Activated CD8-positive, alpha-beta memory T cell treated with anti-CD3 and anti-CD28 coated beads, Interleukin-2, amount 50 U/mL, for 24 hours (primary cell): ENCODE measurements around the gene POMT2.

Experiments
- DNase-seq: peaks from one replicate; pipeline ENCODE4 v3.0.0-alpha.2; 2020; ENCODE audit errors: extremely low read depth

POMT2 gene

GRCh38 chr14:77267937-77268699 lies 52.6 kb downstream of the POMT2 start:
- DNase-seq: no peak

- DNase-seq: no peak
These were observed 54.3 kb downstream of the POMT2 start for GRCh38 chr14:77266336-77266735.

DNA sequence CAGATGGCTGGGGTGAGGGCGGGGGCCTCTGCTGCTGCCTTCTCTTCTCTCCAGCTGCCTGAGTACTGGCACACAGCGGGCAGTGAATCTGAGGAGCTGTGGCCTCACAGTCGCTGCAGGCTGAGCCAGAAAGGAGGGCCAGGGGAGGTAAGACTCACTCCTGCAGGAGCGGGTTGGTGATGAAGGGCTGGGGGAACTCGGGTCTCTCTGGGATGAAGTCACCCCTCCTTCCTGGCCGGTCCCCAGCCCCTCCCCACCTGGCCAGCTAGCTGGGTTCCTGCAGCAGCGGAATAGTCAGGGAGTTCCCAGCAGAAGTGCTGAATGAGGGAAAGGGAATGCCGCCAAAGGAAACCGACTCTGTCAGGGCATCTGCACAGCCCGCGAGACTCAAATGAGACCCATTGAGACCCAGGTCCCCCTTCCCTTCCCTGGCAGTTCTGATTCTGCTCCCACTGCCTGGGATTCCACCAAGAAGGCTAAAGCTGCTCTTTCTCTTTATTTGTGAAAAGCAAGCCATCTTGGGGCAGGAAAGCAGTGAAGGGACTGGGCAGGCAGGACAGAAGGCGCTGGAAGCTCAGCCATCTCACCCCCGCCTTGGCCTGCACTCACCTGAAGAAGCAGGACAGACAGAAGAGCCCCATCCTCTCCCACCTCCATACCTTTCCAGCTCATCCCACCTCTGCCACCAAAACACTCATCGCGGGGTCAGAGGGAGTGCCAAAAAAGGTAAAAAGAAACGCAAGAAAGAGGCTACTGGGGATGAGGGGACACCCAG lies 54.9 kb downstream of the POMT2 start:
- no peak for DNase-seq

- DNase-seq: no peak
These were observed 55.5 kb downstream of the POMT2 start for GRCh38 chr14:77265187-77265515.

- DNase-seq: no peak
These were observed 56.1 kb downstream of the POMT2 start for GRCh38 chr14:77264466-77265186.

- DNase-seq: no peak
These were observed 60.1 kb downstream of the POMT2 start for GRCh38 chr14:77260631-77261030.

DNA sequence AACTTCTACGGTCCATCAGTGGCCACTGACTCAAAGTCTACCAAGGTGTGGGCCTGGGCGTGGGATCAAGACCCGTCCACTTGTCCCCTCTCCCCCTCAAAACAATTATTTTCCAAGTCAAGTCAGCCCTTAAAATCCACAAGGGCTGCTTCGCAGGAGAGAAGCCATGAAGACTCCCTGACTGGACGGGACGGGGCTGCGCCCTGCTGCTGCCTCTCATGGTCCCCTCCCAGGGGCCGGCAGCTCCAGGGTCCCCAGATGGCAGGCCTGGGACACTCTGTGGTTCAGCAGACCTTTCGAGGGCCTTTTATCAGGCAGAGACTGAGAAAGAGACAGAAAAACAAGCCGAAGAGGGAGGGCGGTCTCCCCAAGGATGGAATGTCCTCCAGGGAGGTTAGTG lies 60.5 kb downstream of the POMT2 start:
- no peak for DNase-seq

DNA sequence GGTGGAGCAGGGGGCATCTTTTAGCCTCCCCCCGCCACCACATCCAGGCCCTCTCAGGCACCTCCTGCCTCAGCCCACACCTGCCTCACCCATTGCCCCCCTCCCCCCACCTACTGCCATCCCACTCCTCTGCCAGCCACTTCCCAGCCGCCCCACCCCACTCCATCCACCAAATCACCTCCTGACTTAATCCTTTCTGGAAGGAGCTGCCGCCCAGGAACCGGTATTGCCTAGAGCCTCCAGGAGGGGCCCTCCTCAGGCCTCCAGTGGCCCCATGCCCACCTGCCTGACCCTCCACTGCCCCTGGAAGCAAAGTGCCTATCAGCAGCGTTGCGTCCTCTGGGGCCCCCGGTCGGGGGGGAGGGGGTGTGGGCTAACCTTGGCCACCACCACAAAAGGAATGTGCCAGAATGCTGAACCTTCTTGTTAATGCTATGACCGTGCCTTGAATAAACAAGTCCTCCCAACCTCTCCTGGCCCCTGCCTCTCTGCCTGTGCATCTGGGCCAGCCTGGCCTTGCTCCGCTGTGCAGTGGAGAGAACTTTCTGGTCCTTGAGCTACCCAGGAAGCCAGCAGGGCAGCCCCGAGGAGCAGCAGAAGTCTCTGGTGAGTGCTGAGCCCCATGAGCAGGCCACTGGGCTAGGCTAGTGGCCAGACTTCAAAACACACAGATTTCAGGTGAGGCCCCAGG lies 61.5 kb downstream of the POMT2 start:
- DNase-seq: no peak

DNA sequence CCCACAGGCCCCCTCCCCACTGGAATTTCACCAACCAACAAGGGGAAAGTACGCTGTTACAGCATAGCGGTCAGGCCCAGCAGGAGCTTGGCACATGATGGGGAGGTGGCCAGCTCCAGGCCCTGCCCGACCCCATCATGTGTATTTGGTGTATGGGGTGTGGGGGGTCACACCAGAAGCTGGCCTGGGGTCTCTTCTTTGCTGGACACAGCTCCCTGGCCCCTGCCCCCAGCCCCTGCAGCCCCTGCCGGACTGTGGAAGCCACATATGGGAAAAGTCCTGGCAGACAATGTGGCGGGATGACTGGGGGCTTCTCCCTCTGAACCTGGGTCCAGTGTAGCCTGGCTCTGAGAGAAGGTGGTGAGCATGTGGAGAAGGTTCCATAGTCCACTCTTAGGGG lies 62.1 kb downstream of the POMT2 start:
- DNase-seq: no peak

DNA sequence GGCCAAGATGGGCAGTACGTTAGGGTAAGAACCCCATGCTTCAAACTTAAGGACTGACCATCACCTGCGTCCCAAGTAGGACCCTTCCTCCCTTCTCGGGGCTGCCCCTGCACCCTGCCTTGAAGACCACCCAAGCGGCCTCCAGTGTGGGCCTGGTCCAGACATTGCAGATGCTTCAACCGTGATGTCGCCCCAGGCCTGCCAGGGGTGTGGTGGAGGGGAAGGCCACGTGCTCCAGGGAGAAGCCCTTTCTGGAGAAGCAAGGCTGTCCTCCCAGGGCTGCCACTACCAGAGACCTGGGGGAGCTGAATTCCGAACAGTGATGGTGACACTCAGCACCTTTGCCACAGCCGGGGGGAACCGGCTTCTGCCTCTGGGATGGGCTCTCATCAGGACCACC lies 63.0 kb downstream of the POMT2 start:
- no peak for DNase-seq

DNA sequence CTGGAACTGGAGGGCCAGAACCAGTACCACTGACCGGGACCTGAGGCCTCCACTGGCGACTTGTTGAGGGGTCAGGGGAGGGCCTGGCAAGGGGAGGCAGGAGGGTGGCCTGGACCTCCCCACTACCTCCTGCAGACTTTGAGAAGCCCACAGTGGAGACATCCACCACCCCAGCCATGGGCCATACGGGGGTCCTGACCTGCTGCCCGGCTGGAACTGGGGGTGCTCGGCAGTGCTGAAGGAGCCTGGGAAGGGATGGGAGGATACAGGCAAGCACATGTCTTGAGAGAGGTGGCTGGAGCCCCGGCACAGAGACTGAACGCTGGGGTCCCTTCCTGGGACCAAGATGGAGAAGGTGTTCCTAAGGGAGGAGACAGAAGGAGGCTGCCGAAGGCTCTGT lies 64.0 kb downstream of the POMT2 start:
- DNase-seq: no peak

- no peak for DNase-seq
These were observed 67.1 kb downstream of the POMT2 start for GRCh38 chr14:77253333-77254190.

- DNase-seq: no peak
These were observed 68.8 kb downstream of the POMT2 start for GRCh38 chr14:77251870-77252269.

DNA sequence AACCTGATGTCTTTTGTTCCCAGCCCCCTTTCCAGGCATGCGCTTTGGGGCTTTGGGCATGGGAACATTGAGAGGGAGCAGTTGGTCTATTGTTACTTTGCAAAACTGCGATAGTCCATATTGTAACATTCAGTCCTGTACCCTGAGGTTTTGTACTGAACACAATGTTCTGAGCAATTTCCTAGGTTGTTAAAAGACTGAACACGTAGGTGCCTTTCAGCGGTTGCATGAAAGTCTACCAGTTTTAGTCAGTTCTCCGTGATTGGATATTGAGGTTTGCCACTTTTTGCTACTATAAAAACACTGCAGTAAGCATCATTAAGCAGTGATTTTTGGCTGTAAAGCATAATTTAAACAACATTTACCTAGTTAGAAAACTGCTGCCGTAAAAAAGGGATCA lies 69.8 kb downstream of the POMT2 start:
- no peak for DNase-seq

DNA sequence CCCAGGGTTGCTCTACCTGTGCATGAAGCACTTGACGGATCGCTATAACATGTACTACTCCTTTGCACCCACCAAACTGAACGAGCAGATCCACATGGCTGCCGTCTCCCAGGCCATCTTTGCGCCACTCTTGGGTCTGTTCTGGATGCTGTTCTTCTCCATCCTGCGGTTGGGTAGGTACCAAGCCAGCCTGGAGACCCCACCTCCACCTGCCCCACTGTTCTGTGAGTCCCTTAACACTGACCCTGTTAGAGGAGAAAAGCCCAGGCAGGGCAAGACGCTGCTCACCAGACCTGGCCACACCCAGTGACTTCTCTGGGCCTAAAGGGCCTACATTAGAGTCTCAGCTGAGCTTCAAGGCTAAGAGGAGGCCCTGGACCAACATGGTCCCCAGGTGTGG lies 71.4 kb downstream of the POMT2 start:
- no peak for DNase-seq

DNA sequence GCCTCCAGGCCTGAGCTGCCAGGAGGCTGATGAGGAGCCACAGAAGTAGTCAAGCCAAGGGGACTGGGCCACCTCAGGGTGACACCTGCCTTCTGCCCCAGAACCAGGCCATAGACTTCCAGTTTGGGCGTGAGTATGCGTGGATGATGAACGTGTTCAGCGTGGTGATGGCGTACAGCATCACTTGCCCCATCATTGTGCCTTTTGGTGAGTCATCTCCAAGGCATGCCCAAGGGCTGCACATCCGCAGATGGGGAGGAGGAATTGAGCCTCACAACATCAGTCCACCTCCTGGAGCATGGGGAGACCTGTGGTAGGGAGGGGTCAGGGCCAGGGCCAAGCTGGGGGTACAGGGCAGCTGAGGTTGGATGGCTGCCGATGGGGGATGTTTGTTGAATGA lies 72.0 kb downstream of the POMT2 start:
- no peak for DNase-seq

GRCh38 chr14:77246784-77247183 lies 73.9 kb downstream of the POMT2 start:
- DNase-seq: no peak

- DNase-seq: no peak
These were observed 74.9 kb downstream of the POMT2 start for GRCh38 chr14:77245820-77246219.

GRCh38 chr14:77243853-77244252 lies 76.8 kb downstream of the POMT2 start:
- no peak for DNase-seq

- DNase-seq: no peak
These were observed 77.9 kb downstream of the POMT2 start for GRCh38 chr14:77242752-77243151.

DNA sequence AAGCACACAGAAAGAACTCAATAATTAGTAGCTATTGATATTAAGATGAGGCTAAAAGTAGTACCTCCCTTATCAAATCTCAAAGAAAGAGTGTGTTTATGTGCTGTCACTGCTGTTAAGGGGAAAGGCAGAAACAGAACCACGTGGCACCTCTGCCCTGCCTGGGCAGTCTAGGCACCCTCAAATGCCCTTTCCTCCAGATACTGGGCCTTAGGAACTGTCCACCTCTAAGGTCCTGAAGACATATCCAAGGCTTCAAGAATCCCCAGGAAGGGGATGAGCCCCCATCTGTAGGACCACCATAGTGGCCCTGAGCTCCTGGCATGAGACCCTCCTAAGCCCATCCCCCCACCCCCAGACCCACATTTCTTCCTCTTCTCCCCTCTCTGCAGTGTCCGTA lies 78.7 kb downstream of the POMT2 start:
- DNase-seq: no peak
